HK-2 (cell line): ENCODE results near the gene GNAI2.
"Not testable (repeated sequence)": the region's sequence is repeated elsewhere in the genome, so short reads cannot be mapped to it uniquely, and the experiment has no call there.

ENCODE experiments used
- DNase-seq: peaks from one replicate; pipeline ENCODE4 v3.0.0-alpha.2; 2018; ENCODE audit not compliant: unreplicated experiment

Gene GNAI2

GRCh38 chr3:50278123-50278879, 42.3 kb downstream of the GNAI2 start:
- DNase-seq, result no peak

GRCh38 chr3:50278880-50279224, 42.8 kb downstream of the GNAI2 start, which contains the start of gene LSMEM2:
LSMEM2 (plus strand) TSS chr3:50279087; CDS start chr3:50279114, 27 bp downstream.
- DNase-seq, result no peak

GRCh38 chr3:50279255-50280016, 43.4 kb downstream of the GNAI2 start:
- DNase-seq, result no peak

GRCh38 chr3:50284121-50284520, 48.1 kb downstream of the GNAI2 start:
- not testable (repeated sequence) for DNase-seq

- no peak for DNase-seq
These were observed 50.6 kb downstream of the GNAI2 start for GRCh38 chr3:50286322-50287227.

GRCh38 chr3:50287262-50287661, 51.3 kb downstream of the GNAI2 start:
- DNase-seq, result no peak

GRCh38 chr3:50288387-50289007, 52.5 kb downstream of the GNAI2 start:
- DNase-seq, result no peak

GRCh38 chr3:50289130-50289529, 53.1 kb downstream of the GNAI2 start:
- DNase-seq, result no peak

- DNase-seq, result no peak
These were observed 54.2 kb downstream of the GNAI2 start for GRCh38 chr3:50290161-50290641.

- peak; percentile 93 for DNase-seq
These were observed 56.4 kb downstream of the GNAI2 start, which contains the start of gene IFRD2 for GRCh38 chr3:50292159-50293078. IFRD2 (minus strand) TSS chr3:50292429; CDS start chr3:50292274, 155 bp downstream.

GRCh38 chr3:50293079-50293801, 57.2 kb downstream of the GNAI2 start:
- DNase-seq, result no peak

GRCh38 chr3:50294089-50294488, 58.1 kb downstream of the GNAI2 start:
- no peak for DNase-seq

- DNase-seq, result no peak
These were observed 58.7 kb downstream of the GNAI2 start for GRCh38 chr3:50294492-50295403.

GRCh38 chr3:50295553-50296431, 59.8 kb downstream of the GNAI2 start:
- DNase-seq, result no peak

GRCh38 chr3:50296721-50297383, 60.8 kb downstream of the GNAI2 start:
- no peak for DNase-seq

- no peak for DNase-seq
These were observed 61.4 kb downstream of the GNAI2 start for GRCh38 chr3:50297384-50297775.
